ENCODE results near the gene KCTD21. TPM values are rescaled to one million over a fixed set of nuclear protein-coding genes. Genes with fewer than 3 reads are reported as not detected.

Gene KCTD21
- total and polyA plus RNA-seq, 10 of the 15 experiments (the other 5 are each of a cell fraction or from before 2014, with no cell fraction given) = 0.63 to 5.4 (median 3.6) TPM

DNA sequence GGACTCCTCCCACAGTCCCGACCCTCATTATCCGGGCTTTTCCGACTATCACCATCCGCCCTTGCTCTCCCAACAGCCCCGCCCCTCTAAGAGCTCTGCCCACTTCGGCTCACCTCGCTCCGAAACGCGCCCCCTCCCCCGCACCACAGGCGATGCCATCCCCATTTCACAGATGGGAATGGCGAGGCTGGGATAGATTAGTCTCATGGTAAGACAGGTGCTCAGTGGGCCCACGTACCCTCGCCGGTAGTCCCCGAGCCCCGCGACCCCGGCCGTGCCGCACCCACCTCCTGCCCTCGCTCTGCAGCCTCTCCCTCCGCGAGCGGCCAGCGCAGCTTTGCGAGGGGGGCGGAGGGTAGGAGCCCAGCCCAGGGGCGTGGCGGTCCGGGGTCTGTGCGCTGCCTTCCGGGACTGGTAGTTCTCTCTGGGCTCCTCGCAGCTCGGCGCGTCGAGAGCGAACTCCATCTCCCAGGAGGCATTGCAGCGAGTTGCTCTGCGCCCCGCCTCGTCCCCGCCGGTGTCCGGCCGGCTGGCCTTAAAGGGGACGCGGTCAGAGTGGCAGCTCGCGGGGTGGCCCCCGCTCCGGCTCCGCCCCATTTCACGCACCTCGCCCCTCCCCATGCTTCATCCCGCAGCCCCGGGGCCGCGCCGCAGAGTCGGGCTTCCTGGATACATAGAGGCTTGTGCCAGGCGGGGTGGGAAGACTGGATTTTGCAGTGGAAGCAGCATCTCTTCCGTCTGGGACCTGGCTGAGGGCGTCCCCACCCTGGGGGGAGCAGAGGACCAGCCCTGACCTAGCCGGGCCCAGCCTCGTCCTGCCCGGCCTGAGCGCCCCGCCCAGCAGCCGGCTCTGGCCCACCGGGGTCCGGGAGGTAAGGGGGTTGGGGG is at the start of gene KCTD21, which contains the start of gene USP35 (continued):
- TF ChIP-seq PRDM15 (CRISPR knock-in tag; IDR thresholded peaks at IDR 0.05) (no peak), NR2F1 (conservative IDR thresholded peaks at IDR 0.05) (peak; percentile 46; the same call in 1 of the 2 replicates), SMC3 (IDR thresholded peaks at IDR 0.05; ENCODE audit: borderline replicate concordance, low read length) (no peak), ZNF622 (IDR thresholded peaks at IDR 0.05) (no peak), TCF3 (IDR thresholded peaks at IDR 0.05; ENCODE audit: borderline replicate concordance, insufficient read depth, low read depth, low read length) (0 out of 2 replicates have a peak, but pooled peaks have one; percentile 34), NRF1 (conservative IDR thresholded peaks at IDR 0.05; ENCODE audit: low read depth, low read length) (no peak; the same call in 1 of the 2 replicates), SREBF1 (IDR thresholded peaks at IDR 0.05; ENCODE audit: low read length) (peak; percentile 76), NR2C1 (IDR thresholded peaks at IDR 0.05) (peak; percentile 79), EGR1 (IDR thresholded peaks at IDR 0.05; ENCODE audit: borderline replicate concordance in 1 of 2, low read depth in 2 of 2, low read length in 2 of 2) (peak in 1 of 2 experiments; percentile 67; a peak in 1 of 3 replicates)
- TF ChIP-seq, protein P1, sequence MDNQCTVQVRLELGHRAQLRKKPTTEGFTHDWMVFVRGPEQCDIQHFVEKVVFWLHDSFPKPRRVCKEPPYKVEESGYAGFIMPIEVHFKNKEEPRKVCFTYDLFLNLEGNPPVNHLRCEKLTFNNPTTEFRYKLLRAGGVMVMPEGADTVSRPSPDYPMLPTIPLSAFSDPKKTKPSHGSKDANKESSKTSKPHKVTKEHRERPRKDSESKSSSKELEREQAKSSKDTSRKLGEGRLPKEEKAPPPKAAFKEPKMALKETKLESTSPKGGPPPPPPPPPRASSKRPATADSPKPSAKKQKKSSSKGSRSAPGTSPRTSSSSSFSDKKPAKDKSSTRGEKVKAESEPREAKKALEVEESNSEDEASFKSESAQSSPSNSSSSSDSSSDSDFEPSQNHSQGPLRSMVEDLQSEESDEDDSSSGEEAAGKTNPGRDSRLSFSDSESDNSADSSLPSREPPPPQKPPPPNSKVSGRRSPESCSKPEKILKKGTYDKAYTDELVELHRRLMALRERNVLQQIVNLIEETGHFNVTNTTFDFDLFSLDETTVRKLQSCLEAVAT (IDR thresholded peaks at IDR 0.05) = peak; percentile 66; the same call in 1 of the 2 replicates
- TF ChIP-seq, protein P2, sequence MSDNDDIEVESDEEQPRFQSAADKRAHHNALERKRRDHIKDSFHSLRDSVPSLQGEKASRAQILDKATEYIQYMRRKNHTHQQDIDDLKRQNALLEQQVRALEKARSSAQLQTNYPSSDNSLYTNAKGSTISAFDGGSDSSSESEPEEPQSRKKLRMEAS (IDR thresholded peaks at IDR 0.05; ENCODE audit: low read depth, low read length) = peak; percentile 65; the same call in 1 of the 2 replicates

Data from GM12878 (cell line).